ENCODE results near the gene LYRM9.

The LYRM9 gene

DNA sequence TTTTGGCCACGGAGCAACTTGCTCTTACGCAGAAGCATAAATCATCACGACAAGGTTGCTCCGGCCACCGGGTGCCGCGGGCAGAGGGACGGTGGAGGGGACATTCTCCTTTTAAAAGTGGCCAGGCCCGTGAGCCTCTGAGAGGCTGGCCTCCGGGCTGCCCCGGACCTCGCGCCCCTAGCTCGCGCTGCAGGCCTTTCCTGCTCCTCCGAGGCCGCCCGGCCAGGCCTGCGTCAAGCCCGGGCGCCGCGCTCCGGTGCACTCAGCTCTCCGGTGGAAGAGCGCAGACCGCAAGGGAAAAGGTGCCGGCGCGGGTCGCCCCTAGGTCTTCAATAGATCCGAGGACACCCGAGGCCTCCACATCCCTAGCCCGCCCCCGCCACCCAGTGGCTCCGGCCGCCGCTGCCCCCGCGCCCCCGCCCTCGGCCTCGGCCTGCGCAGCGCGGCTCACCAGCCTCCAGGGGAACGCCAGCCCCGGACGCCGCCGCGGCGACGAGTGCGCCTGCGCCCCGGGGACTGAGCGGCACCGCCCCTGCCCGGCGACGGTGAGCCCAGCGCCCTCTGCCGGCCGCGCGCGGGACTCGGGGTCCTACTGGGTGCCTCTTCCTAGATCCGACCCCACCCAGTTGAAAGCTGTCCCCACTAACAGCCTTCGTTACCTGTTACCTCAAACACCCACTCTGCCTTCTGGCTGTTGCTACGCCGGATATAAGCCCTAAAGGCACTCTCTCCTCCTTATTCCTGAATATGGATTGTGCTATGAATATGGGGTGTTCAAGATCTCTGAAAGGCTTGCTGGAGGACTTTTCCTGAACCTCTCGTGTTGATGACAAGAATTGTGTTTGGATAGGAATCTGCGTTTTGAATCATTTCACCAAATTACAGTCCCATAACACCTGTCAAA lies at the start of gene LYRM9 (continued):
- TF ChIP-seq ZNF157 (tag by site-specific recombination; IDR thresholded peaks at IDR 0.05) = no peak
- TF ChIP-seq ZFP69B (tag by site-specific recombination; IDR thresholded peaks at IDR 0.05) = no peak
- no peak for TF ChIP-seq ZNF677 (tag by site-specific recombination; IDR thresholded peaks at IDR 0.05)
- no peak for TF ChIP-seq REPIN1 (tag by site-specific recombination; IDR thresholded peaks at IDR 0.05; ENCODE audit: low read depth)
- TF ChIP-seq ZNF184 (tag by site-specific recombination; IDR thresholded peaks at IDR 0.05) = no peak
- TF ChIP-seq ZBTB21 (tag by site-specific recombination; IDR thresholded peaks at IDR 0.05) = no peak
- TF ChIP-seq ZNF660 (tag by site-specific recombination; IDR thresholded peaks at IDR 0.05) = peak; percentile 68; the same call in 1 of the 2 replicates
- TF ChIP-seq, protein P1, sequence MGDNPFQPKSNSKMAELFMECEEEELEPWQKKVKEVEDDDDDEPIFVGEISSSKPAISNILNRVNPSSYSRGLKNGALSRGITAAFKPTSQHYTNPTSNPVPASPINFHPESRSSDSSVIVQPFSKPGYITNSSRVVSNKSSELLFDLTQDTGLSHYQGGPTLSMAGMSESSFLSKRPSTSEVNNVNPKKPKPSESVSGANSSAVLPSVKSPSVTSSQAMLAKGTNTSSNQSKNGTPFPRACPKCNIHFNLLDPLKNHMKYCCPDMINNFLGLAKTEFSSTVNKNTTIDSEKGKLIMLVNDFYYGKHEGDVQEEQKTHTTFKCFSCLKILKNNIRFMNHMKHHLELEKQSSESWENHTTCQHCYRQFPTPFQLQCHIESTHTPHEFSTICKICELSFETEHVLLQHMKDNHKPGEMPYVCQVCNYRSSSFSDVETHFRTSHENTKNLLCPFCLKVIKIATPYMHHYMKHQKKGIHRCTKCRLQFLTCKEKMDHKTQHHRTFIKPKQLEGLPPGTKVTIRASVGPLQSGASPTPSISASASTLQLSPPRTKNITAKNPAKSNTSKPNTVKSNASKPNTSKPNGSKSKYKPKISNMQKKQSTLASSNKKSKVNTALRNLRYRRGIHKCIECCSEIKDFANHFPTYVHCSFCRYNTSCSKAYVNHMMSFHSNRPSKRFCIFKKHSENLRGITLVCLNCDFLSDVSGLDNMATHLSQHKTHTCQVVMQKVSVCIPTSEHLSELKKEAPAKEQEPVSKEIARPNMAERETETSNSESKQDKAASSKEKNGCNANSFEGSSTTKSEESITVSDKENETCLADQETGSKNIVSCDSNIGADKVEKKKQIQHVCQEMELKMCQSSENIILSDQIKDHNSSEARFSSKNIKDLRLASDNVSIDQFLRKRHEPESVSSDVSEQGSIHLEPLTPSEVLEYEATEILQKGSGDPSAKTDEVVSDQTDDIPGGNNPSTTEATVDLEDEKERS (tag by site-specific recombination; IDR thresholded peaks at IDR 0.05) = no peak
- TF ChIP-seq ZNF792 (tag by site-specific recombination; IDR thresholded peaks at IDR 0.05) = no peak
- no peak for TF ChIP-seq ZNF211 (tag by site-specific recombination; IDR thresholded peaks at IDR 0.05; ENCODE audit: low read depth)
- TF ChIP-seq, protein P2, sequence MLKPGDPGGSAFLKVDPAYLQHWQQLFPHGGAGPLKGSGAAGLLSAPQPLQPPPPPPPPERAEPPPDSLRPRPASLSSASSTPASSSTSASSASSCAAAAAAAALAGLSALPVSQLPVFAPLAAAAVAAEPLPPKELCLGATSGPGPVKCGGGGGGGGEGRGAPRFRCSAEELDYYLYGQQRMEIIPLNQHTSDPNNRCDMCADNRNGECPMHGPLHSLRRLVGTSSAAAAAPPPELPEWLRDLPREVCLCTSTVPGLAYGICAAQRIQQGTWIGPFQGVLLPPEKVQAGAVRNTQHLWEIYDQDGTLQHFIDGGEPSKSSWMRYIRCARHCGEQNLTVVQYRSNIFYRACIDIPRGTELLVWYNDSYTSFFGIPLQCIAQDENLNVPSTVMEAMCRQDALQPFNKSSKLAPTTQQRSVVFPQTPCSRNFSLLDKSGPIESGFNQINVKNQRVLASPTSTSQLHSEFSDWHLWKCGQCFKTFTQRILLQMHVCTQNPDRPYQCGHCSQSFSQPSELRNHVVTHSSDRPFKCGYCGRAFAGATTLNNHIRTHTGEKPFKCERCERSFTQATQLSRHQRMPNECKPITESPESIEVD (tag by site-specific recombination; IDR thresholded peaks at IDR 0.05) = no peak
- no peak for TF ChIP-seq ZNF571 (tag by site-specific recombination; IDR thresholded peaks at IDR 0.05)
- TF ChIP-seq ZNF121 (tag by site-specific recombination; IDR thresholded peaks at IDR 0.05) = no peak
- TF ChIP-seq ZSCAN16 (tag by site-specific recombination; IDR thresholded peaks at IDR 0.05) = no peak
- TF ChIP-seq, protein P3, sequence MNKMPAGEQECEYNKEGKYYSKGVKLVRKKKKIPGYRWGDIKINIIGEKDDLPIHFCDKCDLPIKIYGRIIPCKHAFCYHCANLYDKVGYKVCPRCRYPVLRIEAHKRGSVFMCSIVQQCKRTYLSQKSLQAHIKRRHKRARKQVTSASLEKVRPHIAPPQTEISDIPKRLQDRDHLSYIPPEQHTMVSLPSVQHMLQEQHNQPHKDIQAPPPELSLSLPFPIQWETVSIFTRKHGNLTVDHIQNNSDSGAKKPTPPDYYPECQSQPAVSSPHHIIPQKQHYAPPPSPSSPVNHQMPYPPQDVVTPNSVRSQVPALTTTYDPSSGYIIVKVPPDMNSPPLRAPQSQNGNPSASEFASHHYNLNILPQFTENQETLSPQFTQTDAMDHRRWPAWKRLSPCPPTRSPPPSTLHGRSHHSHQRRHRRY (tag by site-specific recombination; IDR thresholded peaks at IDR 0.05) = no peak
- TF ChIP-seq, protein P4, sequence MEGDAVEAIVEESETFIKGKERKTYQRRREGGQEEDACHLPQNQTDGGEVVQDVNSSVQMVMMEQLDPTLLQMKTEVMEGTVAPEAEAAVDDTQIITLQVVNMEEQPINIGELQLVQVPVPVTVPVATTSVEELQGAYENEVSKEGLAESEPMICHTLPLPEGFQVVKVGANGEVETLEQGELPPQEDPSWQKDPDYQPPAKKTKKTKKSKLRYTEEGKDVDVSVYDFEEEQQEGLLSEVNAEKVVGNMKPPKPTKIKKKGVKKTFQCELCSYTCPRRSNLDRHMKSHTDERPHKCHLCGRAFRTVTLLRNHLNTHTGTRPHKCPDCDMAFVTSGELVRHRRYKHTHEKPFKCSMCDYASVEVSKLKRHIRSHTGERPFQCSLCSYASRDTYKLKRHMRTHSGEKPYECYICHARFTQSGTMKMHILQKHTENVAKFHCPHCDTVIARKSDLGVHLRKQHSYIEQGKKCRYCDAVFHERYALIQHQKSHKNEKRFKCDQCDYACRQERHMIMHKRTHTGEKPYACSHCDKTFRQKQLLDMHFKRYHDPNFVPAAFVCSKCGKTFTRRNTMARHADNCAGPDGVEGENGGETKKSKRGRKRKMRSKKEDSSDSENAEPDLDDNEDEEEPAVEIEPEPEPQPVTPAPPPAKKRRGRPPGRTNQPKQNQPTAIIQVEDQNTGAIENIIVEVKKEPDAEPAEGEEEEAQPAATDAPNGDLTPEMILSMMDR (tag by site-specific recombination; IDR thresholded peaks at IDR 0.05) = peak; percentile 68; the same call in 1 of the 2 replicates
- TF ChIP-seq ZNF138 (tag by site-specific recombination; IDR thresholded peaks at IDR 0.05; ENCODE audit: borderline replicate concordance) = no peak
- TF ChIP-seq MEIS1 (CRISPR knock-in tag; IDR thresholded peaks at IDR 0.05; ENCODE audit: borderline replicate concordance) = 0 out of 2 replicates have a peak, but pooled peaks have one; percentile 14
- TF ChIP-seq ZNF274 (IDR thresholded peaks at IDR 0.05; ENCODE audit: low read length) = no peak
- no peak for TF ChIP-seq ZNF274 (tag by site-specific recombination; IDR thresholded peaks at IDR 0.05; ENCODE audit: borderline replicate concordance)
- no peak for TF ChIP-seq BCL11A (tag by site-specific recombination; IDR thresholded peaks at IDR 0.05; ENCODE audit: low read depth)
- no peak for TF ChIP-seq ZNF48 (tag by site-specific recombination; IDR thresholded peaks at IDR 0.05)
- TF ChIP-seq, protein P5, sequence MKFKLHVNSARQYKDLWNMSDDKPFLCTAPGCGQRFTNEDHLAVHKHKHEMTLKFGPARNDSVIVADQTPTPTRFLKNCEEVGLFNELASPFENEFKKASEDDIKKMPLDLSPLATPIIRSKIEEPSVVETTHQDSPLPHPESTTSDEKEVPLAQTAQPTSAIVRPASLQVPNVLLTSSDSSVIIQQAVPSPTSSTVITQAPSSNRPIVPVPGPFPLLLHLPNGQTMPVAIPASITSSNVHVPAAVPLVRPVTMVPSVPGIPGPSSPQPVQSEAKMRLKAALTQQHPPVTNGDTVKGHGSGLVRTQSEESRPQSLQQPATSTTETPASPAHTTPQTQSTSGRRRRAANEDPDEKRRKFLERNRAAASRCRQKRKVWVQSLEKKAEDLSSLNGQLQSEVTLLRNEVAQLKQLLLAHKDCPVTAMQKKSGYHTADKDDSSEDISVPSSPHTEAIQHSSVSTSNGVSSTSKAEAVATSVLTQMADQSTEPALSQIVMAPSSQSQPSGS (tag by site-specific recombination; IDR thresholded peaks at IDR 0.05; ENCODE audit: low read depth) = no peak
- TF ChIP-seq KLF10 (tag by site-specific recombination; IDR thresholded peaks at IDR 0.05) = 0 out of 2 replicates have a peak, but pooled peaks have one; percentile 11
- TF ChIP-seq ZBTB1 (tag by site-specific recombination; IDR thresholded peaks at IDR 0.05) = no peak
- no peak for TF ChIP-seq ZNF366 (tag by site-specific recombination; conservative IDR thresholded peaks at IDR 0.05)
- TF ChIP-seq, protein P6, sequence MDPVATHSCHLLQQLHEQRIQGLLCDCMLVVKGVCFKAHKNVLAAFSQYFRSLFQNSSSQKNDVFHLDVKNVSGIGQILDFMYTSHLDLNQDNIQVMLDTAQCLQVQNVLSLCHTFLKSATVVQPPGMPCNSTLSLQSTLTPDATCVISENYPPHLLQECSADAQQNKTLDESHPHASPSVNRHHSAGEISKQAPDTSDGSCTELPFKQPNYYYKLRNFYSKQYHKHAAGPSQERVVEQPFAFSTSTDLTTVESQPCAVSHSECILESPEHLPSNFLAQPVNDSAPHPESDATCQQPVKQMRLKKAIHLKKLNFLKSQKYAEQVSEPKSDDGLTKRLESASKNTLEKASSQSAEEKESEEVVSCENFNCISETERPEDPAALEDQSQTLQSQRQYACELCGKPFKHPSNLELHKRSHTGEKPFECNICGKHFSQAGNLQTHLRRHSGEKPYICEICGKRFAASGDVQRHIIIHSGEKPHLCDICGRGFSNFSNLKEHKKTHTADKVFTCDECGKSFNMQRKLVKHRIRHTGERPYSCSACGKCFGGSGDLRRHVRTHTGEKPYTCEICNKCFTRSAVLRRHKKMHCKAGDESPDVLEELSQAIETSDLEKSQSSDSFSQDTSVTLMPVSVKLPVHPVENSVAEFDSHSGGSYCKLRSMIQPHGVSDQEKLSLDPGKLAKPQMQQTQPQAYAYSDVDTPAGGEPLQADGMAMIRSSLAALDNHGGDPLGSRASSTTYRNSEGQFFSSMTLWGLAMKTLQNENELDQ (tag by site-specific recombination; IDR thresholded peaks at IDR 0.05; ENCODE audit: low read depth) = no peak
- no peak for TF ChIP-seq ZNF610 (tag by site-specific recombination; IDR thresholded peaks at IDR 0.05; ENCODE audit: borderline replicate concordance)

All from HEK293 (cell line).